GM21526 (cell line): ENCODE data around the gene LMO7.
"Not testable (repeated sequence)": the region's sequence is repeated elsewhere in the genome, so short reads cannot be mapped to it uniquely, and the experiment has no call there.

Source experiments
- ATAC-seq: cut with Tn5 transposase; IDR thresholded peaks from one replicate; pipeline ENCODE4 v1.9.1; 2021; ENCODE audit warnings: moderate library complexity; ENCODE audit not compliant: unreplicated experiment, low FRiP score

Gene LMO7

GRCh38 chr13:75693227-75693626 lies 57.1 kb downstream of the LMO7 start:
- ATAC-seq, result no peak

GRCh38 chr13:75694722-75695121 lies 58.6 kb downstream of the LMO7 start:
- no peak for ATAC-seq

GRCh38 chr13:75695908-75696307 lies 59.8 kb downstream of the LMO7 start:
- ATAC-seq, result peak; percentile 61

GRCh38 chr13:75699062-75699461 lies 62.9 kb downstream of the LMO7 start:
- ATAC-seq, result no peak

- ATAC-seq, result not testable (repeated sequence)
These were observed 63.6 kb downstream of the LMO7 start for GRCh38 chr13:75699717-75700116.

GRCh38 chr13:75700552-75700951 lies 64.4 kb downstream of the LMO7 start:
- no peak for ATAC-seq

- ATAC-seq, result no peak
These were observed 66.3 kb downstream of the LMO7 start for GRCh38 chr13:75702476-75702875.

- no peak for ATAC-seq
These were observed 67.6 kb downstream of the LMO7 start for GRCh38 chr13:75703769-75704168.

- ATAC-seq, result no peak
These were observed 68.2 kb downstream of the LMO7 start for GRCh38 chr13:75704194-75704926.

GRCh38 chr13:75704927-75705288 lies 68.8 kb downstream of the LMO7 start:
- no peak for ATAC-seq

- no peak for ATAC-seq
These were observed 69.3 kb downstream of the LMO7 start for GRCh38 chr13:75705395-75705794.

- ATAC-seq, result no peak
These were observed 69.8 kb downstream of the LMO7 start for GRCh38 chr13:75705908-75706307.

GRCh38 chr13:75713852-75714251 lies 77.7 kb downstream of the LMO7 start:
- ATAC-seq, result no peak

GRCh38 chr13:75715601-75716523 lies 79.7 kb downstream of the LMO7 start:
- ATAC-seq, result peak; percentile 87

GRCh38 chr13:75717525-75717924 lies 81.4 kb downstream of the LMO7 start:
- no peak for ATAC-seq

- ATAC-seq, result no peak
These were observed 85.2 kb downstream of the LMO7 start for GRCh38 chr13:75721307-75721706.

GRCh38 chr13:75723901-75724300 lies 87.8 kb downstream of the LMO7 start:
- ATAC-seq, result no peak

- no peak for ATAC-seq
These were observed 88.8 kb downstream of the LMO7 start for GRCh38 chr13:75724752-75725517.

- ATAC-seq, result no peak
These were observed 89.6 kb downstream of the LMO7 start for GRCh38 chr13:75725736-75726135.

GRCh38 chr13:75726306-75726705 lies 90.2 kb downstream of the LMO7 start:
- no peak for ATAC-seq

GRCh38 chr13:75733113-75733512 lies 97.0 kb downstream of the LMO7 start:
- ATAC-seq, result not testable (repeated sequence)
